Suprapubic skin (tissue), 3 donors: ENCODE data around the gene TMEM95.

Source experiments
- CTCF ChIP-seq, 2 donors: fragments of 200-600 bp in 1 of 2; fragments of 450-650 bp in 1 of 2; sonication (generic) in 1 of 2; IDR thresholded peaks; one replicate each; pipeline ENCODE4 v1.5.1; 2016 to 2019; ENCODE audit warnings: antibody characterized with exemption in 2 of 2, mild to moderate bottlenecking in 1 of 2, moderate library complexity in 1 of 2
- EP300 ChIP-seq: sonication (generic); formaldehyde crosslinking; IDR thresholded peaks from one replicate; pipeline ENCODE4 v1.6.1; 2017; ENCODE audit warnings: antibody characterized with exemption

- no peak for TF ChIP-seq EP300
- no peak for TF ChIP-seq CTCF (IDR thresholded peaks at IDR 0.05)
Observed at GRCh38 chr17:7315570-7316235, 39.3 kb upstream of the TMEM95 start.
